HepG2 (cell line): ENCODE results near the gene PRH2.

Experiments
- CBFB ChIP-seq: sonication (generic); formaldehyde crosslinking; IDR thresholded peaks from 2 replicates; pipeline ENCODE4 v1.4.0; 2020; ENCODE audit warnings: missing genetic modification reagents
- CREB1 ChIP-seq, 2 experiments: fragments of 450-650 bp in 1 of 2; IDR thresholded peaks; 2 replicates each; pipeline ENCODE4 v1.6.1; 2016 to 2017; ENCODE audit warnings: control low read depth in 1 of 2, mild to moderate bottlenecking in 1 of 2, missing compliant biosample characterization in 1 of 2, missing genetic modification characterization in 1 of 2
- FOXA1 ChIP-seq, 2 experiments: fragments of 450-650 bp in 1 of 2; sonication (generic) in 1 of 2; formaldehyde crosslinking in 1 of 2; IDR thresholded peaks; 2 replicates each; pipeline versions ENCODE4 v1.4.0 to v1.6.1; 2016 to 2020; ENCODE audit warnings: missing genetic modification reagents in 1 of 2
- GLI4 ChIP-seq: sonication (generic); formaldehyde crosslinking; IDR thresholded peaks from 2 replicates; pipeline ENCODE4 v1.5.1; 2020; ENCODE audit warnings: missing genetic modification reagents, mild to moderate bottlenecking, moderate library complexity, borderline replicate concordance
- GPN1 ChIP-seq: sonication (generic); formaldehyde crosslinking; IDR thresholded peaks from 2 replicates; pipeline ENCODE4 v1.5.1; 2020; ENCODE audit warnings: missing genetic modification reagents, borderline replicate concordance
- RAD21 ChIP-seq: fragments of 450-650 bp; formaldehyde crosslinking; IDR thresholded peaks from 2 replicates; pipeline ENCODE4 v1.5.0; 2020; ENCODE audit warnings: mild to moderate bottlenecking
- TF ChIP-seq, protein P1 (sequence below): sonication (generic); formaldehyde crosslinking; IDR thresholded peaks from 2 replicates; pipeline ENCODE4 v1.5.0; 2020; ENCODE audit warnings: mild to moderate bottlenecking, missing genetic modification reagents, moderate library complexity
- TF ChIP-seq, protein P2 (sequence below): IDR thresholded peaks from 2 replicates; pipeline ENCODE4 v1.6.1; 2016; ENCODE audit warnings: control low read depth

- TF ChIP-seq GLI4 (CRISPR knock-in tag) (no peak), GPN1 (no peak), FOXA1 (IDR thresholded peaks at IDR 0.05) (no peak), FOXA1 (CRISPR knock-in tag; IDR thresholded peaks at IDR 0.05) (no peak), CBFB (CRISPR knock-in tag) (no peak), RAD21 (CRISPR knock-in tag) (no peak), CREB1 (IDR thresholded peaks at IDR 0.05) (no peak), CREB1 (CRISPR knock-in tag; IDR thresholded peaks at IDR 0.05) (no peak)
- TF ChIP-seq, protein P1, sequence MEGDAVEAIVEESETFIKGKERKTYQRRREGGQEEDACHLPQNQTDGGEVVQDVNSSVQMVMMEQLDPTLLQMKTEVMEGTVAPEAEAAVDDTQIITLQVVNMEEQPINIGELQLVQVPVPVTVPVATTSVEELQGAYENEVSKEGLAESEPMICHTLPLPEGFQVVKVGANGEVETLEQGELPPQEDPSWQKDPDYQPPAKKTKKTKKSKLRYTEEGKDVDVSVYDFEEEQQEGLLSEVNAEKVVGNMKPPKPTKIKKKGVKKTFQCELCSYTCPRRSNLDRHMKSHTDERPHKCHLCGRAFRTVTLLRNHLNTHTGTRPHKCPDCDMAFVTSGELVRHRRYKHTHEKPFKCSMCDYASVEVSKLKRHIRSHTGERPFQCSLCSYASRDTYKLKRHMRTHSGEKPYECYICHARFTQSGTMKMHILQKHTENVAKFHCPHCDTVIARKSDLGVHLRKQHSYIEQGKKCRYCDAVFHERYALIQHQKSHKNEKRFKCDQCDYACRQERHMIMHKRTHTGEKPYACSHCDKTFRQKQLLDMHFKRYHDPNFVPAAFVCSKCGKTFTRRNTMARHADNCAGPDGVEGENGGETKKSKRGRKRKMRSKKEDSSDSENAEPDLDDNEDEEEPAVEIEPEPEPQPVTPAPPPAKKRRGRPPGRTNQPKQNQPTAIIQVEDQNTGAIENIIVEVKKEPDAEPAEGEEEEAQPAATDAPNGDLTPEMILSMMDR, result no peak
- TF ChIP-seq, protein P2, sequence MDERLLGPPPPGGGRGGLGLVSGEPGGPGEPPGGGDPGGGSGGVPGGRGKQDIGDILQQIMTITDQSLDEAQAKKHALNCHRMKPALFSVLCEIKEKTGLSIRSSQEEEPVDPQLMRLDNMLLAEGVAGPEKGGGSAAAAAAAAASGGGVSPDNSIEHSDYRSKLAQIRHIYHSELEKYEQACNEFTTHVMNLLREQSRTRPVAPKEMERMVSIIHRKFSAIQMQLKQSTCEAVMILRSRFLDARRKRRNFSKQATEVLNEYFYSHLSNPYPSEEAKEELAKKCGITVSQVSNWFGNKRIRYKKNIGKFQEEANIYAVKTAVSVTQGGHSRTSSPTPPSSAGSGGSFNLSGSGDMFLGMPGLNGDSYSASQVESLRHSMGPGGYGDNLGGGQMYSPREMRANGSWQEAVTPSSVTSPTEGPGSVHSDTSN (CRISPR knock-in tag), result no peak
Observed at GRCh38 chr12:10941369-10941768, 12.3 kb downstream of the PRH2 start.
